ENCODE results near the gene CRY2. TPM values are rescaled to one million over a fixed set of nuclear protein-coding genes. Genes with fewer than 3 reads are reported as not detected.

CRY2 gene
- total and polyA plus RNA-seq, 8 donors: 15.3 to 29.4 (median 20.7) TPM

DNA sequence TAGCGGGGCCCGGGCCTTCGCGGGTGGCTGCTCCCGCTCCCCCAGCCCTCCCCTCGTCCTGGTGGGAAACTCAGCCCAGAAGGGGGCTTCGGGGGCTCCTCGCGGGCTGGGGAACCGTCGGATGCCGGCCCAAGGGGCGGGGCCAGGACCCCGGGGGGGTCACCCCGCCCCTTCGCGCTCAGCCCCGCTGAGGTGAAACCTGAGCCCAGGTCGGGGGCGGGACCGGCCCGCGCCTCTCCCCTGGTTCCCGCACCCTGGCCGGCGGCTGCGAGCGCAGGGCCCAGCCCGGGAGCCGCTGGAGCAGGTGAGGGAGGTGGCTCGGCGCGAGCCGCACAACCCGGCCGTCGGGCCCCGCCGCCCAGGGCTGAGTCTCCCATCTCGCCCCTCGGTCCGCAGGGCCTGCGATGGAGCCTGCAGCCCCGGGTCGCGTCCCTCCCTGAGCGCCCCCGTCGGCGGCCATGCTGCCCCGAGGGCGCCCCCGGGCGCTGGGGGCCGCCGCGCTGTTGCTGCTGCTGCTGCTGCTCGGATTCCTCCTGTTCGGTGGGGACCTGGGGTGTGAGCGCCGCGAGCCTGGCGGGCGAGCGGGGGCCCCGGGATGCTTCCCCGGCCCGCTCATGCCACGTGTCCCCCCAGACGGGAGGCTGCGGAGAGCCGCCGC lies 75.3 kb downstream of the CRY2 start, which contains the start of gene LARGE2:
TSS of gene LARGE2 (plus strand) at position 232 of the 658 bp plus-strand sequence. CDS start at position 459, 227 bp downstream.
- intact Hi-C loops (cut with DNase I): no loop called here
- no peaks in the 10 kb centered on the region for H3K27me3 ChIP-seq
- H3K9me3 ChIP-seq: no peaks in the 10 kb centered on the region
- no peak for FAIRE-seq
- H3K4me1 ChIP-seq: peaks cover 10 to 12% (median 11%) of the 10 kb centered on the region in 3 donors
- H3K36me3 ChIP-seq: no peaks in the 10 kb centered on the region
- DNase-seq: peak; percentile 82 to 94 (median 88)
- H3K4me3 ChIP-seq: peak within 1 kb of the TSS; percentile 31 to 70 (median 67)
- 0% methylated on average over 37 to 73 of the region's 73 CpGs for whole genome bisulfite sequencing, 2 donors
- H3K27ac ChIP-seq: peak within 1 kb of the TSS; percentile 93 to 96 (median 94)
- TF ChIP-seq, protein P1, sequence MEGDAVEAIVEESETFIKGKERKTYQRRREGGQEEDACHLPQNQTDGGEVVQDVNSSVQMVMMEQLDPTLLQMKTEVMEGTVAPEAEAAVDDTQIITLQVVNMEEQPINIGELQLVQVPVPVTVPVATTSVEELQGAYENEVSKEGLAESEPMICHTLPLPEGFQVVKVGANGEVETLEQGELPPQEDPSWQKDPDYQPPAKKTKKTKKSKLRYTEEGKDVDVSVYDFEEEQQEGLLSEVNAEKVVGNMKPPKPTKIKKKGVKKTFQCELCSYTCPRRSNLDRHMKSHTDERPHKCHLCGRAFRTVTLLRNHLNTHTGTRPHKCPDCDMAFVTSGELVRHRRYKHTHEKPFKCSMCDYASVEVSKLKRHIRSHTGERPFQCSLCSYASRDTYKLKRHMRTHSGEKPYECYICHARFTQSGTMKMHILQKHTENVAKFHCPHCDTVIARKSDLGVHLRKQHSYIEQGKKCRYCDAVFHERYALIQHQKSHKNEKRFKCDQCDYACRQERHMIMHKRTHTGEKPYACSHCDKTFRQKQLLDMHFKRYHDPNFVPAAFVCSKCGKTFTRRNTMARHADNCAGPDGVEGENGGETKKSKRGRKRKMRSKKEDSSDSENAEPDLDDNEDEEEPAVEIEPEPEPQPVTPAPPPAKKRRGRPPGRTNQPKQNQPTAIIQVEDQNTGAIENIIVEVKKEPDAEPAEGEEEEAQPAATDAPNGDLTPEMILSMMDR (IDR thresholded peaks at IDR 0.05): no peak
- peak; percentile 67 to 76 (median 68) for ATAC-seq

DNA sequence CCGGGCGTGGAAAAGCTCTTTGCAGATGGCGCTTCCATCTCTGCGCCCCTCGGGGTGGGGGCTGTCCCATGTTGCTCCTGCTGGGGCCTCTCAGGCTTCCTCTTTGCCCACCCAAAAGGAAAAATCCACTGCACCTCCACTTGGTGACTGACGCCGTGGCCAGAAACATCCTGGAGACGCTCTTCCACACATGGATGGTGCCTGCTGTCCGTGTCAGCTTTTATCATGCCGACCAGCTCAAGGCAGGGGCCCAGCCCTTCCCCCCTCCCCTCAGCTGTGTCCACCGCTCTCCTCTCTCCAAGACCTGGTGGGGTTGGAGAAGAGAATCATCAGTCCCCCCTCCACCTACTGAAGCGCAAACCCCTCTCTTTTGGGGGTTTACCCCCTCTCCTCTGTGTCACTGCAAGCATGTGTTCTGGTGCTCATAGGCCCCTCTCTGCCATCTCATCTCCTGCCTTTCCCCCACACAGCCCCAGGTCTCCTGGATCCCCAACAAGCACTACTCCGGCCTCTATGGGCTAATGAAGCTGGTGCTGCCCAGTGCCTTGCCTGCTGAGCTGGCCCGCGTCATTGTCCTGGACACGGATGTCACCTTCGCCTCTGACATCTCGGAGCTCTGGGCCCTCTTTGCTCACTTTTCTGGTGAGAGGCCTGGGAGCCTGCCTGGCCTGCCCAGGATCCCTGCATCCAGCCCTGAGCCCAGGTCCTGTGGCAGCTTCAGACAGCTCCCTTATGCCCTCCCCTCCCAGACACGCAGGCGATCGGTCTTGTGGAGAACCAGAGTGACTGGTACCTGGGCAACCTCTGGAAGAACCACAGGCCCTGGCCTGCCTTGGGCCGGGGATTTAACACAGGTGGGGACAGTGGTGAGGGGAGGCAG lies 77.0 kb downstream of the CRY2 start:
- FAIRE-seq (no peak), DNase-seq (peak in 4 of 6 donors; percentile 15 to 68 (median 25)), ATAC-seq (no peak)
- 83 to 84% methylated on average over 22 of the region's 22 CpGs for WGBS, 2 donors
- no peak overlapping the region for H3K4me3 ChIP-seq
- TF ChIP-seq, protein P1 (IDR thresholded peaks at IDR 0.05): no peak
- H3K36me3 ChIP-seq: peaks cover 0 to 8% (median 0%) of the 10 kb centered on the region in 3 donors
- no peaks in the 10 kb centered on the region for H3K27me3 ChIP-seq
- no peaks in the 10 kb centered on the region for H3K9me3 ChIP-seq
- intact Hi-C loops (cut with DNase I): no loop called here
- peaks cover 10 to 12% (median 11%) of the 10 kb centered on the region in 3 donors for H3K4me1 ChIP-seq
- H3K27ac ChIP-seq: no peak overlapping the region

DNA sequence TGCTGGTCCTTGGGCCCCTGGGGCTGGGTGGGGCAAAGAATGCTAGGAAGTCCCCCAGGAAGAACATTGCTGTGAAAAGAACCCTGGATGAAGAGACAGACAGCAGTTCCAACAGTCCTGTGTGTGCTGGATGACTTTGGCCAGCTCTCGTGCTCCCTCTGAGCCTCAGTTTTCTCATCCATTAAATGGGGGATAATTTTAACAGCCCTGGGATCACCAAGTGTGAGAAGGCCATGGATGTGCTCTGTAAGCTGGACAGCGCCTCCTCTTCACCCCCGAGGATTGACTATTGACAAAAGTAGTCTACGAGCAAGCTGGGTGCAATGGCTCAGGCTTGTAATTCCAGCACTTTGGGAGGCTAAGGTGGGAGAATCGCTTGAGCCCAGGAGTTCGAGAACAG lies 77.7 kb downstream of the CRY2 start:
- Histone ChIP-seq H3K4me1 (peaks cover 10 to 12% (median 11%) of the 10 kb centered on the region in 3 donors), H3K36me3 (peaks cover 0 to 8% (median 0%) of the 10 kb centered on the region in 3 donors), H3K27me3 (no peaks in the 10 kb centered on the region), H3K4me3 (no peak overlapping the region), H3K9me3 (no peaks in the 10 kb centered on the region), H3K27ac (no peak overlapping the region)
- no peak for DNase-seq
- TF ChIP-seq, protein P1 (IDR thresholded peaks at IDR 0.05): no peak
- WGBS, 2 donors: 92 to 93% methylated on average over 6 of the region's 6 CpGs
- intact Hi-C loops (cut with DNase I): no loop called here
- no peak for ATAC-seq
- no peak for FAIRE-seq

DNA sequence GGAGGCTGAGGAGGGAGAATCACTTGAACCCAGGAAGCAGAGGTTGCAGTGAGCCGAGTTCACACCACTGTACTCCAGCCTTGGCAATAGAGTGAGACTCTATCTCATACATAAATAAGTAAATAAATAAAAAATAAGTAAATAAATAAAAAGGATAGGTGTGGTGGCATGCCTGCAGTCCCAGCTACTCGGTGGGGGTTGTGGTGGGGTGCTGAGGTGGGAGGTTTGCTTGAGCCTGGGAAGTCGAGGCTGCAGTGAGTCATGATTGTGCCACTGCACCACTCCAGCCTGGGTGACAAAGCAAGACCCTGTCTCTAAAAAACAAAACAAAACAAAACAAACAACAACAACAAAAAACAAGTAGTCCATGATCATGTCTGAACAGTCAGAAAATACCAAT lies 78.3 kb downstream of the CRY2 start:
- TF ChIP-seq, protein P1 (IDR thresholded peaks at IDR 0.05): no peak
- FAIRE-seq (no peak), ATAC-seq (no peak), DNase-seq (no peak)
- Histone ChIP-seq H3K4me3 (no peak overlapping the region), H3K36me3 (peaks cover 0 to 8% (median 0%) of the 10 kb centered on the region in 3 donors), H3K9me3 (no peaks in the 10 kb centered on the region), H3K27ac (no peak overlapping the region), H3K4me1 (peaks cover 10 to 12% (median 11%) of the 10 kb centered on the region in 3 donors), H3K27me3 (no peaks in the 10 kb centered on the region)
- WGBS, 2 donors: 85% methylated on average over 3 of the region's 3 CpGs
- intact Hi-C loops (cut with DNase I): no loop called here

Measured in pancreas (tissue), 10 donors.